Mucosa of gallbladder (tissue), 1 donor: ENCODE measurements around the gene CCR7. TPM values are rescaled to one million over a fixed set of nuclear protein-coding genes. Genes with fewer than 3 reads are reported as not detected.

Source experiments
- DNase-seq: peaks from one replicate; pipeline ENCODE4 v3.0.0-alpha.2; 2020; ENCODE audit warnings: low spot score
- total RNA-seq: library from RNA; stranded (reverse); gene quantifications from one replicate; pipeline ENCODE4 v1.2.1, GENCODE V29; 2021
- donor health status: DM: no; HTN: no; CAD: no.

Gene CCR7
- total RNA-seq, 1 donor from 2014 or later: 1.3 TPM

GRCh38 chr17:40516581-40517285 lies 48.5 kb downstream of the CCR7 start:
- DNase-seq: no peak

GRCh38 chr17:40515491-40516041 lies 49.7 kb downstream of the CCR7 start:
- no peak for DNase-seq

- no peak for DNase-seq
Observed at GRCh38 chr17:40515011-40515410, 50.3 kb downstream of the CCR7 start.

- no peak for DNase-seq
Observed at GRCh38 chr17:40514013-40514875, 51.0 kb downstream of the CCR7 start.

- DNase-seq: no peak
Observed at GRCh38 chr17:40511667-40512220, 53.5 kb downstream of the CCR7 start.

GRCh38 chr17:40511136-40511535 lies 54.1 kb downstream of the CCR7 start:
- DNase-seq: no peak

GRCh38 chr17:40510328-40510648 lies 55.0 kb downstream of the CCR7 start:
- DNase-seq: no peak

GRCh38 chr17:40509626-40510327 lies 55.5 kb downstream of the CCR7 start:
- DNase-seq: no peak

GRCh38 chr17:40506786-40507185 lies 58.5 kb downstream of the CCR7 start:
- no peak for DNase-seq

Other genes starting within 250 kb of the CCR7 start
- gene GJD3, start 200.7 kb downstream of the CCR7 start, total RNA-seq: 1.9 TPM
- gene TOP2A, start 147.6 kb downstream of the CCR7 start, total RNA-seq: 5.2 TPM
- 351 TPM for gene IGFBP4, start 122.0 kb downstream of the CCR7 start, total RNA-seq
- gene TNS4, start 63.8 kb downstream of the CCR7 start, total RNA-seq: 0.23 TPM
- gene SMARCE1, start 82.3 kb upstream of the CCR7 start, total RNA-seq: 90.5 TPM
- gene KRT222, start 99.7 kb upstream of the CCR7 start, total RNA-seq: 12.7 TPM
- 0.17 TPM for gene KRT24, start 138.3 kb upstream of the CCR7 start, total RNA-seq
- gene KRT25, start 189.9 kb upstream of the CCR7 start, total RNA-seq: not detected
- not detected for gene KRT26, start 206.7 kb upstream of the CCR7 start, total RNA-seq
- not detected for gene KRT27, start 217.1 kb upstream of the CCR7 start, total RNA-seq
- not detected for gene KRT28, start 234.5 kb upstream of the CCR7 start, total RNA-seq